Stimulated activated CD8-positive, alpha-beta memory T cell treated with anti-CD3 and anti-CD28 coated beads, Interleukin-4, amount 100 ng/mL, for 1 hour (primary cell): ENCODE measurements around the gene LTC4S.
"Not testable (repeated sequence)": the region's sequence is repeated elsewhere in the genome, so short reads cannot be mapped to it uniquely, and the experiment has no call there.

Experiments used
- DNase-seq, 2 donors: peaks; one replicate each; pipeline ENCODE4 v3.0.0-alpha.2; 2020; ENCODE audit warnings: low read depth in 2 of 2, low spot score in 1 of 2

The LTC4S gene

GRCh38 chr5:179793468-179794139 is at the start of gene LTC4S:
LTC4S (plus strand) TSS chr5:179793986; CDS start chr5:179794081, 95 bp downstream.
- no peak for DNase-seq

- DNase-seq, result not testable (repeated sequence)
Observed at GRCh38 chr5:179744106-179744505, 49.7 kb upstream of the LTC4S start.

GRCh38 chr5:179746872-179747271 is 46.9 kb upstream of the LTC4S start:
- no peak for DNase-seq

GRCh38 chr5:179747811-179748210 is 46.0 kb upstream of the LTC4S start:
- no peak for DNase-seq

- DNase-seq, result no peak
Observed at GRCh38 chr5:179749857-179750508, 43.8 kb upstream of the LTC4S start.

- DNase-seq, result no peak
Observed at GRCh38 chr5:179753971-179754370, 39.8 kb upstream of the LTC4S start.

GRCh38 chr5:179755022-179755421 is 38.8 kb upstream of the LTC4S start:
- DNase-seq, result no peak

GRCh38 chr5:179758955-179759354 is 34.8 kb upstream of the LTC4S start:
- DNase-seq, result no peak

- DNase-seq, result no peak
Observed at GRCh38 chr5:179759581-179760551, 33.9 kb upstream of the LTC4S start.

GRCh38 chr5:179762079-179762780 is 31.6 kb upstream of the LTC4S start:
- DNase-seq, result no peak

GRCh38 chr5:179762781-179763176 is 31.0 kb upstream of the LTC4S start:
- DNase-seq, result no peak

GRCh38 chr5:179763215-179763945 is 30.4 kb upstream of the LTC4S start:
- DNase-seq, result peak; percentile 5 to 18

GRCh38 chr5:179764056-179764455 is 29.7 kb upstream of the LTC4S start:
- no peak for DNase-seq

GRCh38 chr5:179765400-179765799 is 28.4 kb upstream of the LTC4S start:
- no peak for DNase-seq

- no peak for DNase-seq
Observed at GRCh38 chr5:179766021-179766725, 27.6 kb upstream of the LTC4S start.

GRCh38 chr5:179766726-179767455 is 26.9 kb upstream of the LTC4S start:
- DNase-seq, result no peak

GRCh38 chr5:179767496-179768100 is 26.2 kb upstream of the LTC4S start:
- DNase-seq, result no peak

- no peak for DNase-seq
Observed at GRCh38 chr5:179768326-179769085, 25.3 kb upstream of the LTC4S start.
